GM12891 (cell line): ENCODE data around the gene RIMS3.

Source experiments
- POLR2A ChIP-seq: IDR thresholded peaks from 2 replicates; pipeline ENCODE4 v1.6.1; 2011; ENCODE audit warnings: low read depth, low read length, control low read depth
- POLR2AphosphoS5 ChIP-seq: IDR thresholded peaks from 2 replicates; pipeline ENCODE4 v1.6.1; 2011; ENCODE audit warnings: low read depth, low read length, control low read depth

- TF ChIP-seq POLR2AphosphoS5: peak; percentile 96
- peak; percentile 95 for TF ChIP-seq POLR2A
These were observed 26.3 kb upstream of the RIMS3 start, which contains the start of gene NFYC for GRCh38 chr1:40691538-40692428.
